NOMO-1 (cell line): ENCODE results near the gene ADGRV1.
"Not testable (repeated sequence)": the region's sequence is repeated elsewhere in the genome, so short reads cannot be mapped to it uniquely, and the experiment has no call there.

Experiments used
- DNase-seq, 2 experiments: peaks; one replicate each; lab custom pipeline; 2025; ENCODE audit not compliant: unreplicated experiment in 2 of 2; lab: John Stamatoyannopoulos, UW

ADGRV1 gene

GRCh38 chr5:90593083-90593482 lies 34.5 kb downstream of the ADGRV1 start:
- DNase-seq, result not testable (repeated sequence)

GRCh38 chr5:90595766-90596165 lies 37.2 kb downstream of the ADGRV1 start:
- not testable (repeated sequence) for DNase-seq

- DNase-seq, result no peak
These were observed 39.7 kb downstream of the ADGRV1 start for GRCh38 chr5:90598293-90598692.

- DNase-seq, result not testable (repeated sequence)
These were observed 41.7 kb downstream of the ADGRV1 start for GRCh38 chr5:90600307-90600706.

- no peak for DNase-seq
These were observed 42.9 kb downstream of the ADGRV1 start for GRCh38 chr5:90601468-90601867.

- DNase-seq, result no peak
These were observed 44.1 kb downstream of the ADGRV1 start for GRCh38 chr5:90602681-90603080.

GRCh38 chr5:90606539-90606938 lies 47.9 kb downstream of the ADGRV1 start:
- DNase-seq, result no peak

GRCh38 chr5:90612919-90613318 lies 54.3 kb downstream of the ADGRV1 start:
- DNase-seq, result no peak

- no peak for DNase-seq
These were observed 54.9 kb downstream of the ADGRV1 start for GRCh38 chr5:90613459-90613858.

GRCh38 chr5:90613918-90614504 lies 55.4 kb downstream of the ADGRV1 start:
- no peak for DNase-seq

- DNase-seq, result no peak
These were observed 56.8 kb downstream of the ADGRV1 start for GRCh38 chr5:90615355-90615754.

- DNase-seq, result no peak
These were observed 59.5 kb downstream of the ADGRV1 start for GRCh38 chr5:90618071-90618470.

- DNase-seq, result not testable (repeated sequence)
These were observed 61.2 kb downstream of the ADGRV1 start for GRCh38 chr5:90619762-90620161.

- no peak for DNase-seq
These were observed 63.3 kb downstream of the ADGRV1 start for GRCh38 chr5:90621848-90622247.

GRCh38 chr5:90626493-90626892 lies 67.9 kb downstream of the ADGRV1 start:
- no peak for DNase-seq

- no peak for DNase-seq
These were observed 69.9 kb downstream of the ADGRV1 start for GRCh38 chr5:90628492-90628891.

GRCh38 chr5:90632791-90633190 lies 74.2 kb downstream of the ADGRV1 start:
- no peak for DNase-seq

GRCh38 chr5:90636948-90637347 lies 78.4 kb downstream of the ADGRV1 start:
- DNase-seq, result no peak

- DNase-seq, result no peak
These were observed 79.1 kb downstream of the ADGRV1 start for GRCh38 chr5:90637731-90638130.

- DNase-seq, result no peak
These were observed 80.3 kb downstream of the ADGRV1 start for GRCh38 chr5:90638878-90639277.

GRCh38 chr5:90640484-90641059 lies 82.0 kb downstream of the ADGRV1 start:
- no peak for DNase-seq

GRCh38 chr5:90641528-90641927 lies 82.9 kb downstream of the ADGRV1 start:
- DNase-seq, result peak in 1 of 2 experiments; percentile 11

GRCh38 chr5:90642706-90643229 lies 84.2 kb downstream of the ADGRV1 start:
- no peak for DNase-seq
